Loucy (cell line): Measurements from ENCODE around the gene CXCL10.

Source experiments
- H2AFZ ChIP-seq: fragments of 200-600 bp; sonication (generic); 2 replicates; pipeline ENCODE4 v1.6.0; 2016; ENCODE audit warnings: antibody characterized with exemption, mild to moderate bottlenecking, low read length, moderate library complexity
- H3F3A ChIP-seq: fragments of 200-600 bp; 2 replicates; pipeline ENCODE4 v1.6.0; 2016; ENCODE audit warnings: antibody characterized with exemption, low read depth, mild to moderate bottlenecking
- H3K27me3 ChIP-seq: fragments of 200-600 bp; sonication (generic); 2 replicates; pipeline ENCODE4 v1.6.1; 2014; ENCODE audit warnings: low read length, mild to moderate bottlenecking; ENCODE audit not compliant: insufficient read depth, poor library complexity, severe bottlenecking
- H3K36me3 ChIP-seq: fragments of 200-600 bp; sonication (generic); 2 replicates; pipeline ENCODE4 v1.6.1; 2016; ENCODE audit warnings: low read length; ENCODE audit not compliant: insufficient read depth
- H3K4me1 ChIP-seq: fragments of 200-600 bp; sonication (generic); 2 replicates; pipeline ENCODE4 v1.5.1; 2014; ENCODE audit warnings: low read length, mild to moderate bottlenecking; ENCODE audit not compliant: insufficient read depth, poor library complexity, severe bottlenecking
- H3K4me2 ChIP-seq: fragments of 200-600 bp; sonication (generic); 2 replicates; pipeline ENCODE4 v1.6.0; 2014; ENCODE audit warnings: antibody characterized with exemption, low read length, low read depth, mild to moderate bottlenecking; ENCODE audit not compliant: poor library complexity, severe bottlenecking
- H3K4me3 ChIP-seq: fragments of 200-600 bp; sonication (generic); 2 replicates; pipeline ENCODE4 v1.5.1; 2014; ENCODE audit warnings: low read length, mild to moderate bottlenecking, mixed read lengths; ENCODE audit not compliant: poor library complexity, severe bottlenecking
- H3K79me2 ChIP-seq: fragments of 200-600 bp; sonication (generic); 2 replicates; pipeline ENCODE4 v1.6.1; 2014; ENCODE audit warnings: low read length; ENCODE audit not compliant: insufficient read depth
- H3K9ac ChIP-seq: fragments of 200-600 bp; sonication (generic); 2 replicates; pipeline ENCODE4 v1.6.0; 2014; ENCODE audit warnings: mild to moderate bottlenecking, low read depth, low read length, moderate library complexity; ENCODE audit not compliant: poor library complexity, severe bottlenecking
- H3K9me2 ChIP-seq: fragments of 200-600 bp; sonication (generic); replicated peaks from 2 replicates; pipeline ENCODE4 v1.6.1; 2016; ENCODE audit warnings: low read depth, low read length, mixed read lengths
- H3K9me3 ChIP-seq: fragments of 200-600 bp; sonication (generic); 2 replicates; pipeline ENCODE4 v1.6.1; 2014; ENCODE audit warnings: mild to moderate bottlenecking, antibody characterized with exemption, low read length, low read depth; ENCODE audit not compliant: insufficient read depth
- H4K20me1 ChIP-seq: fragments of 200-600 bp; sonication (generic); 2 replicates; pipeline ENCODE4 v1.6.0; 2014; ENCODE audit warnings: antibody characterized with exemption, low read length, mild to moderate bottlenecking; ENCODE audit not compliant: insufficient read depth, poor library complexity, severe bottlenecking
- CTCF ChIP-seq: fragments of 200-600 bp; sonication (generic); conservative IDR thresholded peaks from 2 replicates; pipeline ENCODE4 v1.5.1; 2014; ENCODE audit warnings: mild to moderate bottlenecking, antibody characterized with exemption, low read length
- EZH2phosphoT487 ChIP-seq: fragments of 200-600 bp; IDR thresholded peaks from 2 replicates; pipeline ENCODE4 v1.6.1; 2018; ENCODE audit warnings: antibody characterized with exemption, mild to moderate bottlenecking, moderate library complexity, borderline replicate concordance

CXCL10 gene

GRCh38 chr4:76036855-76037254 is 13.6 kb upstream of the CXCL10 start:
- TF ChIP-seq EZH2phosphoT487 (no peak), CTCF (no peak)
- no peak overlapping the region for H2AFZ ChIP-seq

DNA sequence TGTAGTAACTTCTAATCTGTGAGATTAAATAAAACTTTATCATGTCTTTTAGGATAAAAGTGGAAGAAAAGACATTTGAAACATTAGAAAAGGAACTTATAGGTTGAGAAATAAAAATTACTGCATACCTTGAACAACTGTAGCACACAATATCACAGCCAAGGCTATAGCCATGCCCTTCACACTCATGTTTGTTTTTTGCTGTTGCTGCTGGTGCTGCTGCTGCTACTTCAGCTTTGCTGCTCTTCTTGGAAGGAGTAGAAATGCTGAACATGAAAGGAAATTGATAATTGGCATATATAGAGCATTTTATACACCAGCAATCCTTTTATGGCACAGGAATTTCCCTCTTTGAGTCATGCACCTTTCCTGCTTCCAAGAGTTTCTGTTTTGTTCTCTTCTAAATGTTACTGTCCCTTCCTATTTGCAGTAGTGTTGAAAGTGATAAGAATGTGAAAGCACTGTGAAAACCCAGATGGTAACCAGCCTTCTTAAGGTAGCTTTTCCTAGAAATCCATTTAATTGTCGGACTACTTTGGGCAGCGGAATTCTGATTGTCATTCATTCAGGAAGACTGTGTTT is 12.6 kb upstream of the CXCL10 start, which contains the start of gene CXCL11:
CXCL11 (minus strand) TSS at position 272 of the 582 bp plus-strand sequence; CDS start at position 189, 83 bp downstream.
- H3K9ac ChIP-seq, result no peak within 1 kb of the TSS
- no peaks in the 10 kb centered on the region for H3K79me2 ChIP-seq
- no peak within 1 kb of the TSS for H3K4me3 ChIP-seq
- no peak for TF ChIP-seq EZH2phosphoT487
- no peak within 1 kb of the TSS for H3K4me2 ChIP-seq
- H3K4me1 ChIP-seq, result no peaks in the 10 kb centered on the region
- H3K27me3 ChIP-seq, result no peaks in the 10 kb centered on the region
- no peaks in the 10 kb centered on the region for H3K36me3 ChIP-seq
- H3K9me3 ChIP-seq, result no peaks in the 10 kb centered on the region
- no peaks in the 10 kb centered on the region for H3K9me2 ChIP-seq
- H2AFZ ChIP-seq, result no peak within 1 kb of the TSS
- no peaks in the 10 kb centered on the region for H3F3A ChIP-seq
- H4K20me1 ChIP-seq, result no peaks in the 10 kb centered on the region

More at GRCh38 chr4:76036855-76037254, 13.6 kb upstream of the CXCL10 start:
- H3K4me2 ChIP-seq, result no peak overlapping the region
- H3K9ac ChIP-seq, result no peak overlapping the region
- H3K4me3 ChIP-seq, result no peak overlapping the region
- H3K36me3 ChIP-seq, result no peaks in the 10 kb centered on the region
- H3K27me3 ChIP-seq, result no peaks in the 10 kb centered on the region
- no peaks in the 10 kb centered on the region for H3K79me2 ChIP-seq
- no peaks in the 10 kb centered on the region for H3K9me2 ChIP-seq
- H3F3A ChIP-seq, result no peaks in the 10 kb centered on the region
- H4K20me1 ChIP-seq, result no peaks in the 10 kb centered on the region
- H3K4me1 ChIP-seq, result no peaks in the 10 kb centered on the region
- H3K9me3 ChIP-seq, result no peaks in the 10 kb centered on the region

DNA sequence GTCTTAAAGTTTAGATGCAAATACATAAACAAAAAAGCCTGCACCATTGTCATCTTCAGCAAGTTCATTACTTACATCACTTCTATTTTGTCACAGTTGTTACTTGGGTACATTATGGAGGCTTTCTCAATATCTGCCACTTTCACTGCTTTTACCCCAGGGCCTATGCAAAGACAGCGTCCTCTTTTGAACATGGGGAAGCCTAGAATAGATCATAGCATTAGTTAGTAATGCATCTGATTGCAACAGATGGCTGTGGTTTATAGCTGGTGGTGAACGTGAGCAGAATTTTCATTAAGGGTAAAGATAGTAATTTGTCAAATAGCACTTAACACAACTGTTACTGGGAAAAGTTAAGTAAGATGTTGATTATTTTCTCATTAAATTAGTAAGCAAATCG is 11.8 kb upstream of the CXCL10 start:
- H3K9ac ChIP-seq, result no peak overlapping the region
- no peak overlapping the region for H3K4me2 ChIP-seq

More for the DNA sequence above, 11.8 kb upstream of the CXCL10 start:
- no peak overlapping the region for H2AFZ ChIP-seq
- no peaks in the 10 kb centered on the region for H4K20me1 ChIP-seq
- no peaks in the 10 kb centered on the region for H3K27me3 ChIP-seq
- no peaks in the 10 kb centered on the region for H3K36me3 ChIP-seq
- no peaks in the 10 kb centered on the region for H3K9me2 ChIP-seq
- H3K79me2 ChIP-seq, result no peaks in the 10 kb centered on the region
- no peaks in the 10 kb centered on the region for H3F3A ChIP-seq
- no peak overlapping the region for H3K4me3 ChIP-seq
- no peaks in the 10 kb centered on the region for H3K4me1 ChIP-seq
- H3K9me3 ChIP-seq, result no peaks in the 10 kb centered on the region
- no peak for TF ChIP-seq EZH2phosphoT487
- no peak for TF ChIP-seq CTCF
